ENCODE results near the gene ZBTB40. TPM values are rescaled to one million over a fixed set of nuclear protein-coding genes. Genes with fewer than 3 reads are reported as not detected.

The ZBTB40 gene
- total and polyA plus RNA-seq, 4 donors, result 2.1 to 11.2 (median 4.6) TPM

DNA sequence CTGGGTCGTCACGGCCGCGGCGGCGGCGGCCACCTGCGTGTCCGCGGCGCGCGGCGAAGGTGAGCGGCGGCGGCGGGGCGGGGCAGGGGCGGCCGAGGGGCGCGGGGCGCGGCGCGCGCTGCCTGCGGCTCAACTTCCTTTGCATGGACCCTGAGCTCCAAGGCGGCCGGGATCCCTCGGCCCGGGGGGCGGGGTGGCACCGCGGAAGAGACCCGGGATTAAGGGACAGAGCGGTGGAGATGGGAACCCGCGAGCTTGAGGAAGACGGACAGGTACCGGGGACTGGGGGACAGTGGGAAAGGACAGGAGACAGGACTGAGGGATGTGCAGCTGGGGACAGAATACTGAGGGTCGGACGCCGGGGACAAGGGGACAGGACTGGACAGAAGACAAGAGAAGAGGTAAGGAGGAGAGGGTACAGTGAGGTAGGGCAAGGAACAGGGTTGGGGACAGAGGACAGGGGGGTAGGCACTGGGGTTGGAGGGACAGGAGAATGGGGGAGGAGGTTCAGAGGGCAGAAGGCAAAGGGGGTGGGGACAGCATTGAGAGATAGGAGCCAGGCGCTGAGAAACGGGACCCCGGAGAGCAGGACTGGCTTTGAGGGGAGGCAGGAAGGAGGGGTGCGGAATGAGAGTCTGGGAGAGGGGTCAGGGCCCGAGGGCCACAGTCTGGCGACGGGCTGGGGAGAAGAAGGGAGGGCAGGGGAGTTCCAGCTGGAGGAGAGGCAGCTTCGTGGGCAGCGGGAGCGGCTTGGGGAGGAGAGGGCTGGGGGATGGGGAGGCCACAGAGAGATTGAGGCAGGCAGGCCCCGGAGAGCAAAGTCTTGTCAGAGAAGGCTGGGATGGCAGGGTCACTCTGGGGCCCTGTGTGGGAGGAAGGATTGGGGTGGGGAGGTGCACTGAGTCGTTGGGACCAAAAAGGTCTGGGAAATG lies 112.3 kb downstream of the ZBTB40 start:
- TF ChIP-seq EGR1 (IDR thresholded peaks at IDR 0.05; ENCODE audit: low read depth in 2 of 2) (no peak), RAD21 (IDR thresholded peaks at IDR 0.05) (no peak), YY1 (IDR thresholded peaks at IDR 0.05) (no peak), ATF3 (IDR thresholded peaks at IDR 0.05) (no peak), FOXA2 (IDR thresholded peaks at IDR 0.05) (no peak), NR2F2 (IDR thresholded peaks at IDR 0.05) (no peak), FOXA1 (IDR thresholded peaks at IDR 0.05) (no peak), JUND (IDR thresholded peaks at IDR 0.05) (no peak), MAX (IDR thresholded peaks at IDR 0.05) (no peak), TAF1 (conservative IDR thresholded peaks at IDR 0.05) (no peak)
- TF ChIP-seq, protein P1, sequence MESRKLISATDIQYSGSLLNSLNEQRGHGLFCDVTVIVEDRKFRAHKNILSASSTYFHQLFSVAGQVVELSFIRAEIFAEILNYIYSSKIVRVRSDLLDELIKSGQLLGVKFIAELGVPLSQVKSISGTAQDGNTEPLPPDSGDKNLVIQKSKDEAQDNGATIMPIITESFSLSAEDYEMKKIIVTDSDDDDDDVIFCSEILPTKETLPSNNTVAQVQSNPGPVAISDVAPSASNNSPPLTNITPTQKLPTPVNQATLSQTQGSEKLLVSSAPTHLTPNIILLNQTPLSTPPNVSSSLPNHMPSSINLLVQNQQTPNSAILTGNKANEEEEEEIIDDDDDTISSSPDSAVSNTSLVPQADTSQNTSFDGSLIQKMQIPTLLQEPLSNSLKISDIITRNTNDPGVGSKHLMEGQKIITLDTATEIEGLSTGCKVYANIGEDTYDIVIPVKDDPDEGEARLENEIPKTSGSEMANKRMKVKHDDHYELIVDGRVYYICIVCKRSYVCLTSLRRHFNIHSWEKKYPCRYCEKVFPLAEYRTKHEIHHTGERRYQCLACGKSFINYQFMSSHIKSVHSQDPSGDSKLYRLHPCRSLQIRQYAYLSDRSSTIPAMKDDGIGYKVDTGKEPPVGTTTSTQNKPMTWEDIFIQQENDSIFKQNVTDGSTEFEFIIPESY (IDR thresholded peaks at IDR 0.05), result no peak
- TF ChIP-seq, protein P2, sequence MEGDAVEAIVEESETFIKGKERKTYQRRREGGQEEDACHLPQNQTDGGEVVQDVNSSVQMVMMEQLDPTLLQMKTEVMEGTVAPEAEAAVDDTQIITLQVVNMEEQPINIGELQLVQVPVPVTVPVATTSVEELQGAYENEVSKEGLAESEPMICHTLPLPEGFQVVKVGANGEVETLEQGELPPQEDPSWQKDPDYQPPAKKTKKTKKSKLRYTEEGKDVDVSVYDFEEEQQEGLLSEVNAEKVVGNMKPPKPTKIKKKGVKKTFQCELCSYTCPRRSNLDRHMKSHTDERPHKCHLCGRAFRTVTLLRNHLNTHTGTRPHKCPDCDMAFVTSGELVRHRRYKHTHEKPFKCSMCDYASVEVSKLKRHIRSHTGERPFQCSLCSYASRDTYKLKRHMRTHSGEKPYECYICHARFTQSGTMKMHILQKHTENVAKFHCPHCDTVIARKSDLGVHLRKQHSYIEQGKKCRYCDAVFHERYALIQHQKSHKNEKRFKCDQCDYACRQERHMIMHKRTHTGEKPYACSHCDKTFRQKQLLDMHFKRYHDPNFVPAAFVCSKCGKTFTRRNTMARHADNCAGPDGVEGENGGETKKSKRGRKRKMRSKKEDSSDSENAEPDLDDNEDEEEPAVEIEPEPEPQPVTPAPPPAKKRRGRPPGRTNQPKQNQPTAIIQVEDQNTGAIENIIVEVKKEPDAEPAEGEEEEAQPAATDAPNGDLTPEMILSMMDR (IDR thresholded peaks at IDR 0.05; ENCODE audit: low read depth, low read length, missing input control), result no peak
- no peak overlapping the region for H3K27ac ChIP-seq (ENCODE audit: low read depth in 1 of 2, low read length in 2 of 2)
- 3% methylated on average over 57 of the region's 57 CpGs for WGBS
- peak overlapping the region in 1 of 3 donors; percentile 22 for H3K4me3 ChIP-seq (ENCODE audit: low read depth in 1 of 3, low read length in 3 of 3)
- no peaks in the 10 kb centered on the region for H3K9me3 ChIP-seq (ENCODE audit: control insufficient read depth in 4 of 4, low read length in 3 of 4)
- peaks cover 0 to 11% (median 1%) of the 10 kb centered on the region in 4 donors for H3K4me1 ChIP-seq (ENCODE audit: control insufficient read depth in 4 of 4, insufficient read depth in 4 of 4, low read length in 3 of 4)
- no peaks in the 10 kb centered on the region for H3K36me3 ChIP-seq (ENCODE audit: control insufficient read depth in 4 of 4, insufficient read depth in 3 of 4, low read depth in 1 of 4, low read length in 3 of 4)
- no peak for DNase-seq (ENCODE audit: low spot score)
- H3K9ac ChIP-seq (ENCODE audit: low read depth in 1 of 2, low read length in 2 of 2), result no peak overlapping the region
- peaks cover 4 to 20% (median 10%) of the 10 kb centered on the region in 4 donors for H3K27me3 ChIP-seq (ENCODE audit: control insufficient read depth in 4 of 4, insufficient read depth in 4 of 4, low read length in 3 of 4)

DNA sequence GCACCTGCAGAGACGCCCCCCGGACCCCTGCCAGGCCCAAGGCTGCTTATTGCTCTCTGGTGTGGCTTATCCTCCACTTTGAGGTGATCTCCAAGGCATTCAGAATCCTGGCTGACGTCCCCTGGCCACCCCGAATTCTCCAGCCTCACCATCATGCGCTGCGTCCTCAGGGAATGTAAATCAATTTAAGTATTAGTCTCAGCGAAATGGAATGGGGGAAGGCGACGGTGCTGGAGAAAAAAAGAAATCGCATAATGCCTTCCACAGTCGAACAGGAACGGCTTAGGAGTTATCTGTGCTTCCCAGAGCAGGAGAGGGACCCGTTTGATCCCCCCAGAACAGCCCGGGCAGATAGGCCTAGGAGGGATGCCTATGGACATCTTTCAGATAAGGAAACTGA lies 114.5 kb downstream of the ZBTB40 start:
- no peak overlapping the region for H3K4me3 ChIP-seq (ENCODE audit: low read depth in 1 of 3, low read length in 3 of 3)
- no peak overlapping the region for H3K27ac ChIP-seq (ENCODE audit: low read depth in 1 of 2, low read length in 2 of 2)
- TF ChIP-seq RXRA (IDR thresholded peaks at IDR 0.05) (no peak), MAX (IDR thresholded peaks at IDR 0.05) (no peak), TAF1 (conservative IDR thresholded peaks at IDR 0.05) (no peak), ATF3 (IDR thresholded peaks at IDR 0.05) (no peak), HNF4G (IDR thresholded peaks at IDR 0.05) (no peak), EGR1 (IDR thresholded peaks at IDR 0.05; ENCODE audit: low read depth in 2 of 2) (no peak), FOXA2 (IDR thresholded peaks at IDR 0.05) (no peak)
- TF ChIP-seq, protein P2 (IDR thresholded peaks at IDR 0.05; ENCODE audit: low read depth, low read length, missing input control), result no peak
- TF ChIP-seq, protein P3, sequence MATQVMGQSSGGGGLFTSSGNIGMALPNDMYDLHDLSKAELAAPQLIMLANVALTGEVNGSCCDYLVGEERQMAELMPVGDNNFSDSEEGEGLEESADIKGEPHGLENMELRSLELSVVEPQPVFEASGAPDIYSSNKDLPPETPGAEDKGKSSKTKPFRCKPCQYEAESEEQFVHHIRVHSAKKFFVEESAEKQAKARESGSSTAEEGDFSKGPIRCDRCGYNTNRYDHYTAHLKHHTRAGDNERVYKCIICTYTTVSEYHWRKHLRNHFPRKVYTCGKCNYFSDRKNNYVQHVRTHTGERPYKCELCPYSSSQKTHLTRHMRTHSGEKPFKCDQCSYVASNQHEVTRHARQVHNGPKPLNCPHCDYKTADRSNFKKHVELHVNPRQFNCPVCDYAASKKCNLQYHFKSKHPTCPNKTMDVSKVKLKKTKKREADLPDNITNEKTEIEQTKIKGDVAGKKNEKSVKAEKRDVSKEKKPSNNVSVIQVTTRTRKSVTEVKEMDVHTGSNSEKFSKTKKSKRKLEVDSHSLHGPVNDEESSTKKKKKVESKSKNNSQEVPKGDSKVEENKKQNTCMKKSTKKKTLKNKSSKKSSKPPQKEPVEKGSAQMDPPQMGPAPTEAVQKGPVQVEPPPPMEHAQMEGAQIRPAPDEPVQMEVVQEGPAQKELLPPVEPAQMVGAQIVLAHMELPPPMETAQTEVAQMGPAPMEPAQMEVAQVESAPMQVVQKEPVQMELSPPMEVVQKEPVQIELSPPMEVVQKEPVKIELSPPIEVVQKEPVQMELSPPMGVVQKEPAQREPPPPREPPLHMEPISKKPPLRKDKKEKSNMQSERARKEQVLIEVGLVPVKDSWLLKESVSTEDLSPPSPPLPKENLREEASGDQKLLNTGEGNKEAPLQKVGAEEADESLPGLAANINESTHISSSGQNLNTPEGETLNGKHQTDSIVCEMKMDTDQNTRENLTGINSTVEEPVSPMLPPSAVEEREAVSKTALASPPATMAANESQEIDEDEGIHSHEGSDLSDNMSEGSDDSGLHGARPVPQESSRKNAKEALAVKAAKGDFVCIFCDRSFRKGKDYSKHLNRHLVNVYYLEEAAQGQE (IDR thresholded peaks at IDR 0.05), result no peak
- WGBS, result 76% methylated on average over 14 of the region's 14 CpGs
- no peaks in the 10 kb centered on the region for H3K36me3 ChIP-seq (ENCODE audit: control insufficient read depth in 4 of 4, insufficient read depth in 3 of 4, low read depth in 1 of 4, low read length in 3 of 4)
- H3K27me3 ChIP-seq (ENCODE audit: control insufficient read depth in 4 of 4, insufficient read depth in 4 of 4, low read length in 3 of 4), result peaks cover 2 to 11% (median 8%) of the 10 kb centered on the region in 4 donors
- no peaks in the 10 kb centered on the region for H3K9me3 ChIP-seq (ENCODE audit: control insufficient read depth in 4 of 4, low read length in 3 of 4)
- no peak overlapping the region for H3K9ac ChIP-seq (ENCODE audit: low read depth in 1 of 2, low read length in 2 of 2)
- no peak for DNase-seq (ENCODE audit: low spot score)
- peaks cover 0 to 11% (median 1%) of the 10 kb centered on the region in 4 donors for H3K4me1 ChIP-seq (ENCODE audit: control insufficient read depth in 4 of 4, insufficient read depth in 4 of 4, low read length in 3 of 4)
